Activated T-helper 1 cell treated with Interleukin-2 at 50 U/mL for 16 hours (primary cell): ENCODE measurements around the gene RGS1.

Experiments
- DNase-seq: peaks from one replicate; pipeline ENCODE4 v3.0.0-alpha.2; 2020; ENCODE audit warnings: low read depth

Gene RGS1

GRCh38 chr1:192553741-192554140, 21.8 kb upstream of the RGS1 start:
- DNase-seq, result no peak

- no peak for DNase-seq
Measured at GRCh38 chr1:192554904-192555303, 20.7 kb upstream of the RGS1 start.

- no peak for DNase-seq
Measured at GRCh38 chr1:192555399-192555798, 20.2 kb upstream of the RGS1 start.

GRCh38 chr1:192557841-192558595, 17.6 kb upstream of the RGS1 start:
- DNase-seq, result no peak

- no peak for DNase-seq
Measured at GRCh38 chr1:192559115-192560006, 16.2 kb upstream of the RGS1 start.

GRCh38 chr1:192561301-192561700, 14.3 kb upstream of the RGS1 start:
- DNase-seq, result no peak

GRCh38 chr1:192563129-192563528, 12.4 kb upstream of the RGS1 start:
- no peak for DNase-seq

- no peak for DNase-seq
Measured at GRCh38 chr1:192564099-192564498, 11.5 kb upstream of the RGS1 start.

- no peak for DNase-seq
Measured at GRCh38 chr1:192565946-192566345, 9.6 kb upstream of the RGS1 start.

GRCh38 chr1:192566657-192567056, 8.9 kb upstream of the RGS1 start:
- DNase-seq, result no peak

GRCh38 chr1:192568063-192568462, 7.5 kb upstream of the RGS1 start:
- DNase-seq, result no peak

- DNase-seq, result no peak
Measured at GRCh38 chr1:192571668-192572067, 3.9 kb upstream of the RGS1 start.

GRCh38 chr1:192573499-192573898, 2.1 kb upstream of the RGS1 start:
- no peak for DNase-seq

GRCh38 chr1:192574073-192574472, 1.5 kb upstream of the RGS1 start:
- DNase-seq, result no peak

GRCh38 chr1:192576190-192577144, 894 bp downstream of the RGS1 start:
- no peak for DNase-seq

GRCh38 chr1:192577145-192578140, 1.9 kb downstream of the RGS1 start:
- DNase-seq, result no peak

GRCh38 chr1:192578144-192578909, 2.8 kb downstream of the RGS1 start:
- no peak for DNase-seq

- DNase-seq, result no peak
Measured at GRCh38 chr1:192579010-192579738, 3.6 kb downstream of the RGS1 start.

GRCh38 chr1:192580351-192580962, 4.9 kb downstream of the RGS1 start:
- DNase-seq, result no peak
